Smooth muscle cell (in vitro differentiated cells): ENCODE measurements around the gene TBC1D1. TPM values are rescaled to one million over a fixed set of nuclear protein-coding genes. Genes with fewer than 3 reads are reported as not detected.

Source experiments
- DNase-seq: peaks from one replicate; lab custom pipeline; 2025; ENCODE audit not compliant: unreplicated experiment; lab: John Stamatoyannopoulos, UW
- H2AFZ ChIP-seq: fragments of 200-600 bp; sonication (generic); 2 replicates; pipeline ENCODE4 v1.6.0; 2016; ENCODE audit warnings: antibody characterized with exemption, low read depth, mild to moderate bottlenecking
- H3F3A ChIP-seq: fragments of 200-600 bp; sonication (generic); 2 replicates; pipeline ENCODE4 v1.6.0; 2017; ENCODE audit warnings: antibody characterized with exemption, low read depth
- H3K27ac ChIP-seq: fragments of 200-600 bp; sonication (generic); 2 replicates; pipeline ENCODE4 v1.5.1; 2016; ENCODE audit warnings: low read depth, mild to moderate bottlenecking
- H3K27me3 ChIP-seq: fragments of 200-600 bp; sonication (generic); 2 replicates; pipeline ENCODE4 v1.6.1; 2016; ENCODE audit warnings: low read depth, mild to moderate bottlenecking
- H3K36me3 ChIP-seq: fragments of 200-600 bp; sonication (generic); 2 replicates; pipeline ENCODE4 v1.5.1; 2016; ENCODE audit warnings: low read depth
- H3K4me1 ChIP-seq: fragments of 200-600 bp; sonication (generic); 2 replicates; pipeline ENCODE4 v1.5.1; 2016; ENCODE audit warnings: low read depth
- H3K4me2 ChIP-seq: fragments of 200-600 bp; sonication (generic); 2 replicates; pipeline ENCODE4 v1.6.0; 2016; ENCODE audit warnings: mild to moderate bottlenecking
- H3K4me3 ChIP-seq: fragments of 200-600 bp; sonication (generic); 2 replicates; pipeline ENCODE4 v1.5.1; 2016; ENCODE audit warnings: mild to moderate bottlenecking
- H3K79me2 ChIP-seq: fragments of 200-600 bp; sonication (generic); 2 replicates; pipeline ENCODE4 v1.6.0; 2016; ENCODE audit warnings: low read depth, mild to moderate bottlenecking
- H3K9ac ChIP-seq: fragments of 200-600 bp; sonication (generic); 2 replicates; pipeline ENCODE4 v1.6.0; 2016; ENCODE audit warnings: low read depth
- H3K9me3 ChIP-seq: fragments of 200-600 bp; sonication (generic); replicated peaks from 2 replicates; pipeline ENCODE4 v1.5.1; 2016; ENCODE audit warnings: low read depth
- H4K20me1 ChIP-seq: fragments of 200-600 bp; sonication (generic); 2 replicates; pipeline ENCODE4 v1.6.0; 2016; ENCODE audit warnings: low read depth
- CTCF ChIP-seq: fragments of 200-600 bp; sonication (generic); IDR thresholded peaks from 2 replicates; pipeline ENCODE4 v1.5.1; 2017; ENCODE audit warnings: borderline replicate concordance, mild to moderate bottlenecking, antibody characterized with exemption; ENCODE audit not compliant: insufficient read depth, poor library complexity, severe bottlenecking
- WGBS: methylation state at CpG from one replicate; pipeline ENCODE4 v1.1.7; 2016; ENCODE audit warnings: low lambda C conversion rate; 5-methylcytosine and 5-hydroxymethylcytosine counted together
- polyA plus RNA-seq: library from polyadenylated mRNA; unstranded; fragments of >200 nt; fragmentation: Nextera tagmentation; extraction: Ambion mirVana; gene quantifications from 2 replicates; pipeline ENCODE4 v1.2.1, GENCODE V29; 2016
- total RNA-seq: library from RNA; depleted of rRNA; stranded (reverse); fragments of >200 nt; gene quantifications from 2 replicates; pipeline ENCODE4 v1.2.3, GENCODE V29; 2014

TBC1D1 gene
- total and polyA plus RNA-seq, 2 experiments from 2014 or later = 81.5 to 117 TPM

GRCh38 chr4:38177035-38177546 lies 286.2 kb downstream of the TBC1D1 start:
- Histone ChIP-seq H3K4me2 (peak overlapping the region; percentile 49), H3K27me3 (no peaks in the 10 kb centered on the region), H2AFZ (peak overlapping the region; percentile 55), H3K4me3 (no peak overlapping the region), H3K9me3 (no peaks in the 10 kb centered on the region), H3F3A (no peaks in the 10 kb centered on the region), H3K4me1 (no peaks in the 10 kb centered on the region), H3K9ac (no peak overlapping the region), H3K27ac (no peak overlapping the region), H3K36me3 (no peaks in the 10 kb centered on the region), H3K79me2 (no peaks in the 10 kb centered on the region), H4K20me1 (no peaks in the 10 kb centered on the region)
- no peak for DNase-seq
- TF ChIP-seq CTCF = no peak
- 49% methylated on average over 8 of the region's 8 CpGs for WGBS

- DNase-seq = no peak
- H3K4me1 ChIP-seq = no peaks in the 10 kb centered on the region
- H4K20me1 ChIP-seq = no peaks in the 10 kb centered on the region
- H2AFZ ChIP-seq = no peak overlapping the region
- H3K9me3 ChIP-seq = no peaks in the 10 kb centered on the region
- H3K27me3 ChIP-seq = no peaks in the 10 kb centered on the region
- no peak for TF ChIP-seq CTCF
- no peaks in the 10 kb centered on the region for H3K79me2 ChIP-seq
- no peak overlapping the region for H3K27ac ChIP-seq
- H3K4me2 ChIP-seq = no peak overlapping the region
- no peaks in the 10 kb centered on the region for H3F3A ChIP-seq
- no peak overlapping the region for H3K4me3 ChIP-seq
- no peaks in the 10 kb centered on the region for H3K36me3 ChIP-seq
- no peak overlapping the region for H3K9ac ChIP-seq
- WGBS = 83% methylated on average over 11 of the region's 11 CpGs
Measured at GRCh38 chr4:38177641-38178391, 286.9 kb downstream of the TBC1D1 start.

GRCh38 chr4:38178392-38178995 lies 287.6 kb downstream of the TBC1D1 start:
- WGBS = 64% methylated on average over 8 of the region's 8 CpGs
- Histone ChIP-seq H3K27ac (no peak overlapping the region), H3K27me3 (no peaks in the 10 kb centered on the region), H3K4me3 (no peak overlapping the region), H3K79me2 (no peaks in the 10 kb centered on the region), H2AFZ (no peak overlapping the region), H3K9ac (no peak overlapping the region), H3K36me3 (no peaks in the 10 kb centered on the region), H3K9me3 (no peaks in the 10 kb centered on the region), H4K20me1 (no peaks in the 10 kb centered on the region), H3K4me1 (no peaks in the 10 kb centered on the region), H3F3A (no peaks in the 10 kb centered on the region), H3K4me2 (no peak overlapping the region)
- no peak for TF ChIP-seq CTCF
- DNase-seq = no peak
